GM23338 (cell line): ENCODE measurements around the gene PCYT2. TPM values are rescaled to one million over a fixed set of nuclear protein-coding genes. Genes with fewer than 3 reads are reported as not detected.

Experiments used
- ATAC-seq: fragments of 200-7000 bp; cut with Tn5 transposase; 3 replicates; pipeline ENCODE4 v1.9.1; 2020
- DNase-seq: peaks from one replicate; pipeline ENCODE4 v3.0.0-alpha.2; 2015; ENCODE audit warnings: low spot score
- H2AFZ ChIP-seq: fragments of 200-600 bp; sonication (generic); 2 replicates; pipeline ENCODE4 v1.8.0; 2016; ENCODE audit warnings: antibody characterized with exemption, mild to moderate bottlenecking, moderate library complexity
- H3F3A ChIP-seq: fragments of 200-600 bp; sonication (generic); replicated peaks from 2 replicates; pipeline ENCODE4 v1.8.0; 2017; ENCODE audit warnings: antibody characterized with exemption, mixed run types, low read depth
- H3K27ac ChIP-seq: fragments of 200-600 bp; sonication (generic); 2 replicates; pipeline ENCODE4 v1.6.1; 2016; ENCODE audit warnings: low read depth
- H3K27me3 ChIP-seq: fragments of 200-600 bp; sonication (generic); 2 replicates; pipeline ENCODE4 v1.8.0; 2016; ENCODE audit warnings: mild to moderate bottlenecking, mixed run types, moderate library complexity; ENCODE audit not compliant: insufficient read depth
- H3K36me3 ChIP-seq: fragments of 200-600 bp; sonication (generic); 2 replicates; pipeline ENCODE4 v1.8.0; 2016; ENCODE audit warnings: mild to moderate bottlenecking; ENCODE audit not compliant: insufficient read depth
- H3K4me1 ChIP-seq: fragments of 200-600 bp; sonication (generic); 2 replicates; pipeline ENCODE4 v1.8.0; 2016; ENCODE audit warnings: mild to moderate bottlenecking, moderate library complexity; ENCODE audit not compliant: insufficient read depth
- H3K4me2 ChIP-seq: fragments of 200-600 bp; sonication (generic); 2 replicates; pipeline ENCODE4 v1.7.1; 2017; ENCODE audit warnings: mixed run types
- H3K4me3 ChIP-seq: fragments of 200-600 bp; sonication (generic); 2 replicates; pipeline ENCODE4 v1.6.1; 2016; ENCODE audit warnings: mixed run types
- H3K79me2 ChIP-seq: fragments of 200-600 bp; sonication (generic); replicated peaks from 2 replicates; pipeline ENCODE4 v1.8.0; 2017; ENCODE audit warnings: mild to moderate bottlenecking; ENCODE audit not compliant: insufficient read depth
- H3K9me2 ChIP-seq: fragments of 200-600 bp; sonication (generic); 2 replicates; pipeline ENCODE4 v1.8.0; 2017; ENCODE audit not compliant: insufficient read depth
- H4K20me1 ChIP-seq: fragments of 200-600 bp; sonication (generic); replicated peaks from 2 replicates; pipeline ENCODE4 v1.8.0; 2017; ENCODE audit warnings: mild to moderate bottlenecking; ENCODE audit not compliant: insufficient read depth
- H3K27ac Mint-ChIP-seq: 2 replicates; pipeline ENCODE4 v1.8.0; 2020; ENCODE audit warnings: inconsistent platforms, mild to moderate bottlenecking, moderate library complexity, mixed read lengths
- H3K27me3 Mint-ChIP-seq: 3 replicates; pipeline ENCODE4 v1.8.0; 2022; ENCODE audit warnings: low read depth, mild to moderate bottlenecking, moderate library complexity, mixed read lengths, inconsistent platforms; ENCODE audit not compliant: insufficient read depth, poor library complexity
- H3K36me3 Mint-ChIP-seq: 3 replicates; pipeline ENCODE4 v1.8.0; 2021; ENCODE audit warnings: low read depth, mild to moderate bottlenecking, inconsistent platforms, moderate library complexity, mixed read lengths
- H3K4me1 Mint-ChIP-seq: 3 replicates; pipeline ENCODE4 v1.8.0; 2020; ENCODE audit warnings: mild to moderate bottlenecking, inconsistent platforms, mixed read lengths
- H3K4me3 Mint-ChIP-seq: 3 replicates; pipeline ENCODE4 v1.8.0; 2021; ENCODE audit warnings: moderate library complexity, mild to moderate bottlenecking, inconsistent platforms, mixed read lengths
- H3K9me3 Mint-ChIP-seq: 3 replicates; pipeline ENCODE4 v1.8.0; 2020; ENCODE audit warnings: moderate library complexity, mild to moderate bottlenecking, inconsistent platforms, mixed read lengths
- CTCF ChIP-seq, 2 experiments: fragments of 200-600 bp in 1 of 2; sonication (generic) in 1 of 2; conservative IDR thresholded peaks; 2 replicates each; pipeline versions ENCODE4 v1.5.1 to v1.6.1; 2016 to 2017; ENCODE audit warnings: antibody characterized with exemption in 2 of 2, low read depth in 2 of 2, mild to moderate bottlenecking in 2 of 2, moderate library complexity in 1 of 2
- ETS1 ChIP-seq: IDR thresholded peaks from 2 replicates; pipeline ENCODE4 v1.6.1; 2016; ENCODE audit warnings: antibody characterized with exemption
- NANOG ChIP-seq: IDR thresholded peaks from 2 replicates; pipeline ENCODE4 v1.6.1; 2016; ENCODE audit warnings: antibody characterized with exemption, borderline replicate concordance
- POLR2AphosphoS5 ChIP-seq: IDR thresholded peaks from 2 replicates; pipeline ENCODE4 v1.6.1; 2016; ENCODE audit warnings: antibody characterized with exemption, low read depth
- REST ChIP-seq: IDR thresholded peaks from one replicate; pipeline ENCODE4 v1.6.1; 2018; ENCODE audit warnings: antibody characterized with exemption; ENCODE audit not compliant: unreplicated experiment
- STAT1 ChIP-seq: IDR thresholded peaks from one replicate; pipeline ENCODE4 v1.6.1; 2016; ENCODE audit warnings: antibody characterized with exemption; ENCODE audit not compliant: unreplicated experiment
- ZNF331 ChIP-seq: fragments of 250-450 bp; sonication (Bioruptor Pico); IDR thresholded peaks from 2 replicates; pipeline ENCODE4 v1.5.0; 2020; ENCODE audit warnings: low read depth, mild to moderate bottlenecking, moderate library complexity
- polyA plus RNA-seq: library from polyadenylated mRNA; unstranded; fragments of >200 nt; fragmentation: Nextera tagmentation; extraction: Ambion mirVana; gene quantifications from 2 replicates; pipeline ENCODE4 v1.2.1, GENCODE V29; 2016
- total RNA-seq: library from RNA; depleted of rRNA; stranded (reverse); fragments of >200 nt; shearing (Covaris generic); gene quantifications from 2 replicates; pipeline ENCODE4 v1.2.3, GENCODE V29; 2014

PCYT2 gene
- total and polyA plus RNA-seq, 2 experiments from 2014 or later: 51.6 to 82.9 TPM

GRCh38 chr17:81867170-81867990 lies 43.8 kb downstream of the PCYT2 start:
- Histone ChIP-seq H3K4me1 (peaks cover 12% of the 10 kb centered on the region), H3F3A (peaks cover 65% of the 10 kb centered on the region), H3K36me3 (0 out of 2 replicates have a peak, but pooled peaks cover 6% of the 10 kb centered on the region), H3K27me3 (no peaks in the 10 kb centered on the region), H3K27ac (peak overlapping the region; percentile 91), H2AFZ (no peak overlapping the region), H3K4me2 (peak overlapping the region; percentile 14; the same call in 1 of the 2 replicates), H4K20me1 (peaks cover 27% of the 10 kb centered on the region), H3K79me2 (peaks cover 28% of the 10 kb centered on the region), H3K9me2 (no peaks in the 10 kb centered on the region), H3K4me3 (no peak overlapping the region)
- Mint-ChIP-seq H3K36me3 (peaks cover 28% of the 10 kb centered on the region), H3K9me3 (no peaks in the 10 kb centered on the region; the same call in 2 of the 3 replicates), H3K4me1 (peaks cover 31% of the 10 kb centered on the region), H3K4me3 (0 out of 3 replicates have a peak overlapping the region, but pooled peaks have one; percentile 17), H3K27ac (0 out of 2 replicates have a peak overlapping the region, but pooled peaks have one; percentile 36), H3K27me3 (peaks cover 42% of the 10 kb centered on the region)
- no peak for TF ChIP-seq ETS1
- no peak for TF ChIP-seq REST
- 0 out of 2 replicates have a peak, but pooled peaks have one; percentile 28 for TF ChIP-seq POLR2AphosphoS5
- no peak for TF ChIP-seq ZNF331 (CRISPR knock-in tag)
- ATAC-seq: peak; percentile 7
- peak; percentile 73 for DNase-seq

GRCh38 chr17:81866440-81867169 lies 44.6 kb downstream of the PCYT2 start:
- no peak overlapping the region for H2AFZ ChIP-seq
- H3K9me2 ChIP-seq: no peaks in the 10 kb centered on the region
- peaks cover 65% of the 10 kb centered on the region for H3F3A ChIP-seq
- DNase-seq (no peak), ATAC-seq (no peak)
- peaks cover 35% of the 10 kb centered on the region for H3K79me2 ChIP-seq
- H3K4me3 ChIP-seq: no peak overlapping the region
- H3K36me3 ChIP-seq: 0 out of 2 replicates have a peak, but pooled peaks cover 6% of the 10 kb centered on the region
- no peaks in the 10 kb centered on the region for H3K27me3 ChIP-seq
- no peak overlapping the region for H3K27ac Mint-ChIP-seq
- no peak overlapping the region for H3K4me3 Mint-ChIP-seq
- no peaks in the 10 kb centered on the region; the same call in 2 of the 3 replicates for H3K9me3 Mint-ChIP-seq
- H3K4me1 Mint-ChIP-seq: peaks cover 31% of the 10 kb centered on the region
- peak overlapping the region; percentile 91; the same call in 1 of the 2 replicates for H3K27ac ChIP-seq
- peaks cover 28% of the 10 kb centered on the region for H4K20me1 ChIP-seq
- H3K27me3 Mint-ChIP-seq: peaks cover 41% of the 10 kb centered on the region
- H3K4me2 ChIP-seq: no peak overlapping the region
- H3K36me3 Mint-ChIP-seq: peaks cover 31% of the 10 kb centered on the region
- H3K4me1 ChIP-seq: peaks cover 15% of the 10 kb centered on the region
- TF ChIP-seq STAT1 (no peak), REST (no peak), ETS1 (no peak), CTCF (conservative IDR thresholded peaks at IDR 0.05; ENCODE audit: low read depth in 2 of 2) (no peak), NANOG (no peak), ZNF331 (CRISPR knock-in tag) (no peak)
